K562 (cell line): ENCODE results near the gene PPIA. TPM values are rescaled to one million over a fixed set of nuclear protein-coding genes. Genes with fewer than 3 reads are reported as not detected.

ENCODE experiments used
- C11orf30 ChIP-seq: fragments of 450-650 bp; IDR thresholded peaks from 2 replicates; pipeline ENCODE4 v1.6.1; 2016; ENCODE audit warnings: low read depth, mild to moderate bottlenecking
- CREB1 ChIP-seq, 2 experiments: sonication (generic) in 1 of 2; formaldehyde crosslinking in 1 of 2; IDR thresholded peaks; 2 replicates each; pipeline versions ENCODE4 v1.6.1 to v1.8.0; 2012 to 2022; ENCODE audit warnings: inconsistent platforms in 1 of 2, mild to moderate bottlenecking in 1 of 2, missing genetic modification reagents in 1 of 2, moderate library complexity in 1 of 2
- EP300 ChIP-seq: IDR thresholded peaks from 2 replicates; pipeline ENCODE4 v1.6.1; 2012; ENCODE audit warnings: low read length, improper control_type of control experiment
- FOXK1 ChIP-seq: sonication (generic); formaldehyde crosslinking; IDR thresholded peaks from 2 replicates; pipeline ENCODE4 v1.8.0; 2022; ENCODE audit warnings: missing genetic modification reagents, mild to moderate bottlenecking, borderline replicate concordance
- ILF3 ChIP-seq: fragments of 450-650 bp; IDR thresholded peaks from 2 replicates; pipeline ENCODE4 v1.6.1; 2018; ENCODE audit warnings: antibody characterized with exemption, mild to moderate bottlenecking, moderate library complexity, borderline replicate concordance
- JUND ChIP-seq, 2 experiments: IDR thresholded peaks; 2 replicates in 1 of 2; 3 replicates in 1 of 2; pipeline ENCODE4 v1.6.1; 2011; ENCODE audit warnings: borderline replicate concordance in 2 of 2, low read depth in 2 of 2, low read length in 2 of 2, improper control_type of control experiment in 1 of 2, missing biosample characterization in 1 of 2, missing genetic modification characterization in 1 of 2, missing genetic modification reagents in 1 of 2
- MXI1 ChIP-seq: IDR thresholded peaks from 2 replicates; pipeline ENCODE4 v1.6.1; 2011; ENCODE audit warnings: low read depth, mild to moderate bottlenecking, improper control_type of control experiment, low read length
- NCOA6 ChIP-seq: fragments of 450-650 bp; IDR thresholded peaks from 2 replicates; pipeline ENCODE4 v1.6.1; 2017; ENCODE audit warnings: mild to moderate bottlenecking
- NEUROD1 ChIP-seq: fragments of 150-350 bp; IDR thresholded peaks from 2 replicates; pipeline ENCODE4 v1.6.1; 2014; ENCODE audit warnings: borderline replicate concordance, low read length, low read depth; ENCODE audit not compliant: partially characterized antibody
- PHF21A ChIP-seq: fragments of 450-650 bp; IDR thresholded peaks from 2 replicates; pipeline ENCODE4 v1.6.1; 2017; ENCODE audit warnings: low read depth, borderline replicate concordance
- RBM25 ChIP-seq: fragments of 200-400 bp; formaldehyde crosslinking; IDR thresholded peaks from 2 replicates; pipeline ENCODE4 v1.6.1; 2018; ENCODE audit warnings: low read length, low read depth, moderate library complexity; ENCODE audit not compliant: severe bottlenecking
- RERE ChIP-seq: sonication (generic); formaldehyde crosslinking; IDR thresholded peaks from 2 replicates; pipeline ENCODE4 v1.8.0; 2023; ENCODE audit warnings: missing genetic modification reagents, mild to moderate bottlenecking, borderline replicate concordance
- SRF ChIP-seq, 2 experiments: fragments of 250-450, 450-650 bp in 1 of 2; sonication (Bioruptor Pico) in 1 of 2; sonication (generic) in 1 of 2; formaldehyde crosslinking; IDR thresholded peaks; 2 replicates each; pipeline versions ENCODE4 v1.5.0 to v1.5.1; 2020 to 2022; ENCODE audit warnings: mild to moderate bottlenecking in 1 of 2, missing genetic modification reagents in 1 of 2
- ZBTB12 ChIP-seq: fragments of 250-450 bp; sonication (Bioruptor Pico); IDR thresholded peaks from 2 replicates; pipeline ENCODE4 v1.4.0; 2020
- ZNF280B ChIP-seq: fragments of 250-450 bp; sonication (Bioruptor Pico); IDR thresholded peaks from 2 replicates; pipeline ENCODE4 v1.5.1; 2021; ENCODE audit warnings: mild to moderate bottlenecking
- ZNF445 ChIP-seq: fragments of 250-450 bp; sonication (Bioruptor Pico); IDR thresholded peaks from 2 replicates; pipeline ENCODE4 v1.4.0; 2020; ENCODE audit warnings: low read depth, mild to moderate bottlenecking, moderate library complexity
- ZNF507 ChIP-seq: conservative IDR thresholded peaks from 2 replicates; pipeline ENCODE4 v1.6.1; 2017; ENCODE audit warnings: missing genetic modification characterization, missing compliant biosample characterization
- polyA plus RNA-seq, 8 experiments: library from polyadenylated mRNA; depleted of rRNA in 4 of 8; stranded (reverse) in 5 of 8; unstranded in 3 of 8; fragments of >200 nt; fragmentation: Nextera tagmentation in 2 of 8; fragmentation: Illumina TruSeq in 1 of 8; extraction: Ambion mirVana in 2 of 8; extraction: Trizol in 1 of 8; gene quantifications; 2 replicates each; pipeline versions ENCODE4 v1.2.1 to v1.2.3, GENCODE V29; 2011 to 2014; ENCODE audit warnings: inconsistent platforms in 1 of 8, missing spikeins in 1 of 8
- total RNA-seq, 7 experiments: library from RNA; depleted of rRNA in 6 of 7; stranded (reverse); fragments of >200 nt in 6 of 7; fragmentation: Illumina TruSeq in 2 of 7; extraction: Trizol in 2 of 7; gene quantifications; 2 replicates each; pipeline versions ENCODE4 v1.2.1 to v1.2.3, GENCODE V29; 2011 to 2021; ENCODE audit warnings: low replicate concordance in 1 of 7

Gene PPIA
- total and polyA plus RNA-seq, 9 of the 15 experiments (the other 6 are each of a cell fraction or from before 2014, with no cell fraction given) = 2,583 to 7,504 (median 3,973) TPM

- TF ChIP-seq ZBTB12 (CRISPR knock-in tag) (peak; percentile 71), JUND (IDR thresholded peaks at IDR 0.05; ENCODE audit: borderline replicate concordance, low read depth, low read length) (peak; percentile 66), JUND (tag; IDR thresholded peaks at IDR 0.05; ENCODE audit: borderline replicate concordance, low read depth, low read length) (no peak; the same call in 2 of the 3 replicates), CREB1 (IDR thresholded peaks at IDR 0.05) (peak; percentile 91), CREB1 (CRISPR knock-in tag; IDR thresholded peaks at IDR 0.05) (peak; percentile 82; the same call in 1 of the 2 replicates), MXI1 (no peak), RBM25 (peak; percentile 95), ZNF445 (CRISPR knock-in tag) (0 out of 2 replicates have a peak, but pooled peaks have one; percentile 48), ILF3 (no peak; the same call in 1 of the 2 replicates), NEUROD1 (peak; percentile 99), FOXK1 (CRISPR knock-in tag) (0 out of 2 replicates have a peak, but pooled peaks have one; percentile 57), SRF (CRISPR knock-in tag; IDR thresholded peaks at IDR 0.05) (peak in 1 of 2 experiments; percentile 82; a peak in 2 of 4 replicates), RERE (no peak), C11orf30 (peak; percentile 49), EP300 (peak; percentile 59; the same call in 1 of the 2 replicates), ZNF280B (CRISPR knock-in tag) (no peak), ZNF507 (tag) (no peak), PHF21A (peak; percentile 82), NCOA6 (no peak; the same call in 1 of the 2 replicates)
These were observed 51.6 kb downstream of the PPIA start, which contains the start of gene H2AZ2 (continued) for GRCh38 chr7:44847920-44848634.
